ES-I3 (cell line): ENCODE measurements around the gene WDFY2.

Experiments
- H3K36me3 ChIP-seq: 2 replicates; pipeline ENCODE4 v1.6.1; 2013; ENCODE audit warnings: mild to moderate bottlenecking, low read length, control low read depth, moderate library complexity; ENCODE audit not compliant: insufficient read depth
- H3K4me1 ChIP-seq: 2 replicates; pipeline ENCODE4 v1.6.1; 2013; ENCODE audit warnings: mild to moderate bottlenecking, control low read depth, low read length; ENCODE audit not compliant: insufficient read depth
- H3K9ac ChIP-seq: 2 replicates; pipeline ENCODE4 v1.6.1; 2013; ENCODE audit warnings: low read depth, mild to moderate bottlenecking, low read length, moderate library complexity
- H3K9me3 ChIP-seq: 2 replicates; pipeline ENCODE4 v1.6.1; 2013; ENCODE audit warnings: mild to moderate bottlenecking, low read length, moderate library complexity; ENCODE audit not compliant: control insufficient read depth, insufficient read depth

Gene WDFY2

GRCh38 chr13:51739027-51739764 lies 154.9 kb downstream of the WDFY2 start:
- H3K36me3 ChIP-seq = peaks cover 16% of the 10 kb centered on the region
- H3K9ac ChIP-seq = no peak overlapping the region
- H3K4me1 ChIP-seq = no peaks in the 10 kb centered on the region
- H3K9me3 ChIP-seq = no peaks in the 10 kb centered on the region

- no peaks in the 10 kb centered on the region for H3K9me3 ChIP-seq
- peaks cover 14% of the 10 kb centered on the region for H3K36me3 ChIP-seq
- no peak overlapping the region for H3K9ac ChIP-seq
- no peaks in the 10 kb centered on the region for H3K4me1 ChIP-seq
Observed at GRCh38 chr13:51740698-51741097, 156.4 kb downstream of the WDFY2 start.

GRCh38 chr13:51742031-51742430 lies 157.8 kb downstream of the WDFY2 start:
- Histone ChIP-seq H3K36me3 (peaks cover 14% of the 10 kb centered on the region), H3K4me1 (no peaks in the 10 kb centered on the region), H3K9me3 (peaks cover 3% of the 10 kb centered on the region), H3K9ac (no peak overlapping the region)

GRCh38 chr13:51742611-51743010 lies 158.3 kb downstream of the WDFY2 start:
- H3K4me1 ChIP-seq = no peaks in the 10 kb centered on the region
- peaks cover 4% of the 10 kb centered on the region for H3K9me3 ChIP-seq
- H3K9ac ChIP-seq = no peak overlapping the region
- H3K36me3 ChIP-seq = peaks cover 14% of the 10 kb centered on the region

- Histone ChIP-seq H3K36me3 (peaks cover 10% of the 10 kb centered on the region), H3K9me3 (peaks cover 10% of the 10 kb centered on the region), H3K9ac (no peak overlapping the region), H3K4me1 (no peaks in the 10 kb centered on the region)
Observed at GRCh38 chr13:51745243-51745642, 161.0 kb downstream of the WDFY2 start.

GRCh38 chr13:51746802-51747201 lies 162.5 kb downstream of the WDFY2 start:
- no peak overlapping the region for H3K9ac ChIP-seq
- H3K36me3 ChIP-seq = peaks cover 14% of the 10 kb centered on the region
- peaks cover 10% of the 10 kb centered on the region for H3K9me3 ChIP-seq
- H3K4me1 ChIP-seq = no peaks in the 10 kb centered on the region

- Histone ChIP-seq H3K36me3 (peaks cover 12% of the 10 kb centered on the region), H3K9ac (no peak overlapping the region), H3K9me3 (peaks cover 10% of the 10 kb centered on the region), H3K4me1 (no peaks in the 10 kb centered on the region)
Observed at GRCh38 chr13:51747438-51748434, 163.5 kb downstream of the WDFY2 start.

- Histone ChIP-seq H3K9me3 (no peaks in the 10 kb centered on the region), H3K4me1 (no peaks in the 10 kb centered on the region), H3K9ac (no peak overlapping the region), H3K36me3 (peaks cover 5% of the 10 kb centered on the region)
Observed at GRCh38 chr13:51756651-51757050, 172.4 kb downstream of the WDFY2 start.

GRCh38 chr13:51758691-51759090 lies 174.4 kb downstream of the WDFY2 start:
- no peaks in the 10 kb centered on the region for H3K9me3 ChIP-seq
- H3K4me1 ChIP-seq = no peaks in the 10 kb centered on the region
- peaks cover 7% of the 10 kb centered on the region for H3K36me3 ChIP-seq
- H3K9ac ChIP-seq = no peak overlapping the region

GRCh38 chr13:51759240-51759639 lies 175.0 kb downstream of the WDFY2 start:
- Histone ChIP-seq H3K36me3 (peaks cover 5% of the 10 kb centered on the region), H3K9ac (no peak overlapping the region), H3K4me1 (no peaks in the 10 kb centered on the region; the same call in 1 of the 2 replicates), H3K9me3 (no peaks in the 10 kb centered on the region)

GRCh38 chr13:51760592-51760991 lies 176.3 kb downstream of the WDFY2 start:
- no peaks in the 10 kb centered on the region for H3K9me3 ChIP-seq
- H3K9ac ChIP-seq = no peak overlapping the region
- H3K4me1 ChIP-seq = no peaks in the 10 kb centered on the region; the same call in 1 of the 2 replicates
- H3K36me3 ChIP-seq = peaks cover 5% of the 10 kb centered on the region

- Histone ChIP-seq H3K9me3 (no peaks in the 10 kb centered on the region), H3K36me3 (peaks cover 5% of the 10 kb centered on the region), H3K9ac (no peak overlapping the region), H3K4me1 (no peaks in the 10 kb centered on the region; the same call in 1 of the 2 replicates)
Observed at GRCh38 chr13:51761643-51762350, 177.5 kb downstream of the WDFY2 start.

- Histone ChIP-seq H3K9me3 (no peaks in the 10 kb centered on the region), H3K4me1 (peaks cover 3% of the 10 kb centered on the region; the same call in 1 of the 2 replicates), H3K36me3 (peaks cover 5% of the 10 kb centered on the region), H3K9ac (no peak overlapping the region)
Observed at GRCh38 chr13:51763486-51763885, 179.2 kb downstream of the WDFY2 start.
